Sigmoid colon (tissue), 4 donors: Measurements from ENCODE around the gene TULP3.

Experiments
- EP300 ChIP-seq, 4 donors: sonication (generic); formaldehyde crosslinking; IDR thresholded peaks; one replicate each; pipeline ENCODE4 v1.6.1; 2017; ENCODE audit warnings: antibody characterized with exemption in 4 of 4
- POLR2A ChIP-seq, 2 donors: fragments of 450-650 bp; IDR thresholded peaks; one replicate each; pipeline ENCODE4 v1.6.1; 2016; ENCODE audit warnings: antibody characterized with exemption in 2 of 2, mild to moderate bottlenecking in 2 of 2, moderate library complexity in 2 of 2
- POLR2AphosphoS5 ChIP-seq, 4 donors: sonication (generic); formaldehyde crosslinking; IDR thresholded peaks; one replicate each; pipeline ENCODE4 v1.6.1; 2017; ENCODE audit warnings: antibody characterized with exemption in 4 of 4
- TF ChIP-seq, protein P1 (sequence below), 4 experiments: fragments of 450-650 bp in 3 of 4; fragments of 200-600 bp in 1 of 4; IDR thresholded peaks; one replicate each; pipeline ENCODE4 v1.5.1; 2016 to 2019; ENCODE audit warnings: antibody characterized with exemption in 4 of 4, mild to moderate bottlenecking in 3 of 4, moderate library complexity in 2 of 4

DNA sequence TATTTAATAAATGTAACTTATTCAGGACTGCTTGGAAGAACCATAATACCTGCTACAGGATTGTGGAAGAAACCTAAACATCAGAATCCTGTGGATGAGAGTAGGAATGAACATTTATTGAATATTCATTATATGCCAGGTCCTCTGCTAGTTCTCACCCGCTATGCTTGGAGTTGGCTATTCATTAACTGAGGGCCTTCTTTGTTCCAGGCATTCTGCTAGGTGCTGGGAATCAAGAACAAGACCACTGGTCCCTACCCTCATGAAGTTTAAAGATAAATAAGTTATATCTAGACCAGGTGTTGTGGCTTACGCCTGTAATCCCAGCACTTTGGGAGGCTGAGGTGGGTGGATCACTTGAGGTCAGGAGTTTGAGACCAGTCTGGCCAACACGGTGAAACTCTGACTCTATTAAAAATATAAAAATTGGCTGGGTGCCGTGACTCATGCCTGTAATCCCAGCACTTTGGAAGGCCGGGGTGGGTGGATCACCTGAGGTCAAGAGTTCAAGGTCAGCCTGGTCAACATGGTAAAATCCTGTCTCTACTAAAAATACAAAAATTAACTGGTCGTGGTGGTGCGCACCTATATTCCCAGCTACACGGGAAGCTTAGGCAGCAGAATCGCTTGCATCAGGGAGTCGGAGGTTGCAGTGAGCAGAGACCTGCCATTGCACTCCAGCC is 3.8 kb upstream of the TULP3 start:
- TF ChIP-seq, protein P1, sequence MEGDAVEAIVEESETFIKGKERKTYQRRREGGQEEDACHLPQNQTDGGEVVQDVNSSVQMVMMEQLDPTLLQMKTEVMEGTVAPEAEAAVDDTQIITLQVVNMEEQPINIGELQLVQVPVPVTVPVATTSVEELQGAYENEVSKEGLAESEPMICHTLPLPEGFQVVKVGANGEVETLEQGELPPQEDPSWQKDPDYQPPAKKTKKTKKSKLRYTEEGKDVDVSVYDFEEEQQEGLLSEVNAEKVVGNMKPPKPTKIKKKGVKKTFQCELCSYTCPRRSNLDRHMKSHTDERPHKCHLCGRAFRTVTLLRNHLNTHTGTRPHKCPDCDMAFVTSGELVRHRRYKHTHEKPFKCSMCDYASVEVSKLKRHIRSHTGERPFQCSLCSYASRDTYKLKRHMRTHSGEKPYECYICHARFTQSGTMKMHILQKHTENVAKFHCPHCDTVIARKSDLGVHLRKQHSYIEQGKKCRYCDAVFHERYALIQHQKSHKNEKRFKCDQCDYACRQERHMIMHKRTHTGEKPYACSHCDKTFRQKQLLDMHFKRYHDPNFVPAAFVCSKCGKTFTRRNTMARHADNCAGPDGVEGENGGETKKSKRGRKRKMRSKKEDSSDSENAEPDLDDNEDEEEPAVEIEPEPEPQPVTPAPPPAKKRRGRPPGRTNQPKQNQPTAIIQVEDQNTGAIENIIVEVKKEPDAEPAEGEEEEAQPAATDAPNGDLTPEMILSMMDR (IDR thresholded peaks at IDR 0.05), result no peak
- TF ChIP-seq EP300 (IDR thresholded peaks at IDR 0.05), result no peak
- no peak for TF ChIP-seq POLR2AphosphoS5 (IDR thresholded peaks at IDR 0.05)
- TF ChIP-seq POLR2A (IDR thresholded peaks at IDR 0.05), result no peak
